ENCODE results near the gene MED17.

DNA sequence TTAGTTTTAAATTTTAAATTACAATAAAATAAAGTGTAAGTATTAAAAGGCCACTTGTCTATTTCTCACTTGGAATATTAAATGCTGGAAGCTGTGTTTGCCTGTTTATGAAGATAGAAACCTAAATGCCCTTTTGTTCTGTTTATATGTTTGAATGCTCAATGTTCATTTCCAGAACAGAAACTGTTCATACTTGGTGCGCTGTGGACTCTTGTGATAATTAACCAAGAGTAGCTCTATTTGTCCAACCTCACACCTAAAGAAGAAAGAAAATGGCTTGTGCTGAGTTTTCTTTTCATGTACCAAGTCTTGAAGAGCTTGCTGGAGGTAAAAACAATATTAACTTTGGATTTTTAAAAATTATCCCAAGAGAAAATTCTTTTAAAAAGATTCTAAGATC is 37.0 kb upstream of the MED17 start:
- TF ChIP-seq CTCF (IDR thresholded peaks at IDR 0.05; ENCODE audit: insufficient read depth, low read depth, low read length) (no peak), EZH2 (IDR thresholded peaks at IDR 0.05; ENCODE audit: insufficient read depth, low read length) (no peak)

Measured in astrocyte (in vitro differentiated cells and primary cell).